A549 (cell line): ENCODE data around the gene POLR2C. TPM values are rescaled to one million over a fixed set of nuclear protein-coding genes. Genes with fewer than 3 reads are reported as not detected.
A peak's percentile ranks its signal among the peaks of the same experiment; 100 is the strongest.

Source experiments
- ATAC-seq, 2 experiments: fragments of 200-7000 bp in 1 of 2; fragments of >200 bp in 1 of 2; cut with Nextera tagmentation in 1 of 2; cut with Tn5 transposase in 1 of 2; 3 replicates each; pipeline versions ENCODE4 v1.8.0 to v1.9.1; 2018 to 2020; ENCODE audit warnings: mild to moderate bottlenecking in 1 of 2, moderate library complexity in 1 of 2
- CTCF ChIA-PET: fragments of 300-600 bp; sonication (Branson Sonifier 250); formaldehyde crosslinking; extraction: SDS; loops from one replicate; lab custom pipeline; 2021; ENCODE audit warnings: antibody characterized with exemption, inconsistent platforms; lab: Yijun Ruan, JAX
- POLR2A ChIA-PET: fragments of 350-600 bp; formaldehyde crosslinking; extraction: SDS; loops from one replicate; lab custom pipeline; 2021; ENCODE audit warnings: antibody characterized with exemption, inconsistent platforms; lab: Yijun Ruan, JAX
- DNase-seq, 2 experiments: peaks; one replicate each; pipeline versions ENCODE4 v3.0.0 to v3.0.0-alpha.2; 2011 to 2016; ENCODE audit warnings: low read depth in 1 of 2, low spot score in 1 of 2
- FAIRE-seq: peaks from 2 replicates; lab custom pipeline; 2011; peaks lifted over from hg19 to GRCh38; lab: Jason Lieb, UNC
- H3K27ac ChIP-seq, 2 experiments: fragments of >200 bp; sonication (Bioruptor Twin); formaldehyde crosslinking; 3 replicates each; pipeline ENCODE4 v1.5.1; 2016 to 2017
- H3K4me1 ChIP-seq: fragments of >200 bp; sonication (Bioruptor Twin); formaldehyde crosslinking; 3 replicates; pipeline ENCODE4 v1.6.1; 2016
- H3K4me2 ChIP-seq: fragments of >200 bp; sonication (Bioruptor Twin); formaldehyde crosslinking; 3 replicates; pipeline ENCODE4 v1.6.1; 2016
- H3K4me3 ChIP-seq: fragments of >200 bp; sonication (Bioruptor Twin); formaldehyde crosslinking; 3 replicates; pipeline ENCODE4 v1.5.1; 2016
- H3K9me3 ChIP-seq: fragments of >200 bp; sonication (Bioruptor Twin); formaldehyde crosslinking; 3 replicates; pipeline ENCODE4 v1.6.1; 2016
- BHLHE40 ChIP-seq: IDR thresholded peaks from 2 replicates; pipeline ENCODE4 v1.6.1; 2012; ENCODE audit warnings: low read depth, low read length, inconsistent platforms
- CBX8 ChIP-seq: fragments of 200-600 bp; sonication (generic); IDR thresholded peaks from 2 replicates; pipeline ENCODE4 v1.6.1; 2016
- CHD2 ChIP-seq: fragments of 150-350 bp; IDR thresholded peaks from 2 replicates; pipeline ENCODE4 v1.6.1; 2014; ENCODE audit warnings: low read length; ENCODE audit not compliant: partially characterized antibody
- CHD4 ChIP-seq: fragments of 200-600 bp; sonication (generic); IDR thresholded peaks from 2 replicates; pipeline ENCODE4 v1.6.1; 2016; ENCODE audit warnings: antibody characterized with exemption, mild to moderate bottlenecking, borderline replicate concordance
- EHMT2 ChIP-seq: fragments of 200-600 bp; sonication (generic); IDR thresholded peaks from 2 replicates; pipeline ENCODE4 v1.6.1; 2016; ENCODE audit warnings: antibody characterized with exemption, low read depth, mild to moderate bottlenecking, moderate library complexity
- EP300 ChIP-seq, 2 experiments: fragments of >200 bp; sonication (Bioruptor Twin); formaldehyde crosslinking; IDR thresholded peaks; 2 replicates in 1 of 2; 3 replicates in 1 of 2; pipeline ENCODE4 v1.6.1; 2016 to 2017
- ESRRA ChIP-seq: fragments of 150-350 bp; IDR thresholded peaks from 2 replicates; pipeline ENCODE4 v1.6.1; 2014; ENCODE audit warnings: mild to moderate bottlenecking, low read length, borderline replicate concordance
- HES2 ChIP-seq: fragments of >200 bp; sonication (Bioruptor Twin); formaldehyde crosslinking; IDR thresholded peaks from 2 replicates; pipeline ENCODE4 v1.6.1; 2016
- HEYL ChIP-seq: fragments of 250-450 bp; sonication (Bioruptor Pico); IDR thresholded peaks from 2 replicates; pipeline ENCODE4 v1.8.0; 2021; ENCODE audit warnings: mild to moderate bottlenecking, moderate library complexity
- HOXB13 ChIP-seq: fragments of 250-450 bp; sonication (Bioruptor Pico); IDR thresholded peaks from 2 replicates; pipeline ENCODE4 v1.5.0; 2020; ENCODE audit warnings: low read depth, mild to moderate bottlenecking, moderate library complexity
- JUNB ChIP-seq: fragments of >200 bp; sonication (Bioruptor Twin); formaldehyde crosslinking; IDR thresholded peaks from 2 replicates; pipeline ENCODE4 v1.6.1; 2016
- MAX ChIP-seq: IDR thresholded peaks from 2 replicates; pipeline ENCODE4 v1.6.1; 2012
- MAZ ChIP-seq: fragments of 150-350 bp; IDR thresholded peaks from 2 replicates; pipeline ENCODE4 v1.6.1; 2014; ENCODE audit warnings: antibody characterized with exemption, low read depth, low read length, borderline replicate concordance
- NR3C1 ChIP-seq: fragments of >200 bp; sonication (Bioruptor Twin); formaldehyde crosslinking; IDR thresholded peaks from 3 replicates; pipeline ENCODE4 v1.6.1; 2017
- POLR2A ChIP-seq: IDR thresholded peaks from 2 replicates; pipeline ENCODE4 v1.6.1; 2012; ENCODE audit warnings: mild to moderate bottlenecking, low read length
- RAD21 ChIP-seq, 2 experiments: fragments of >200 bp in 1 of 2; sonication (Bioruptor Twin) in 1 of 2; formaldehyde crosslinking in 1 of 2; IDR thresholded peaks in 1 of 2; conservative IDR thresholded peaks in 1 of 2; 2 replicates in 1 of 2; 3 replicates in 1 of 2; pipeline ENCODE4 v1.6.1; 2012 to 2018; ENCODE audit warnings: inconsistent platforms in 1 of 2
- RARB ChIP-seq: fragments of 250-450 bp; sonication (Bioruptor Pico); IDR thresholded peaks from 2 replicates; pipeline ENCODE4 v1.8.0; 2021; ENCODE audit warnings: mild to moderate bottlenecking, moderate library complexity
- RCOR1 ChIP-seq: fragments of 150-350 bp; IDR thresholded peaks from 2 replicates; pipeline ENCODE4 v1.6.1; 2014; ENCODE audit warnings: antibody characterized with exemption, low read length, low read depth
- REST ChIP-seq: fragments of 200-600 bp; sonication (generic); IDR thresholded peaks from 2 replicates; pipeline ENCODE4 v1.6.1; 2016; ENCODE audit warnings: antibody characterized with exemption, mild to moderate bottlenecking, moderate library complexity
- TFCP2L1 ChIP-seq: fragments of 250-450 bp; sonication (Bioruptor Pico); IDR thresholded peaks from 2 replicates; pipeline ENCODE4 v1.5.0; 2021; ENCODE audit warnings: mild to moderate bottlenecking
- TP53 ChIP-seq: fragments of 250-450 bp; sonication (Bioruptor Pico); IDR thresholded peaks from 2 replicates; pipeline ENCODE4 v1.5.0; 2021; ENCODE audit warnings: mild to moderate bottlenecking, moderate library complexity
- WGBS: methylation state at CpG from one replicate; pipeline ENCODE4 v1.1.6; 2017; ENCODE audit errors: missing lambda C conversion rate; 5-methylcytosine and 5-hydroxymethylcytosine counted together
- polyA plus RNA-seq, 4 experiments: library from polyadenylated mRNA; depleted of rRNA in 3 of 4; stranded (reverse); fragments of >200 nt; fragmentation: RNase III in 1 of 4; extraction: RNeasy Plus Mini Kit Qiagen cat#74134 plus additional on column Dnase treatment in 1 of 4; gene quantifications; 2 replicates in 3 of 4; 3 replicates in 1 of 4; pipeline ENCODE4 v1.2.3, GENCODE V29; 2011 to 2017
- TF ChIP-seq, protein P1 (sequence below): IDR thresholded peaks from 2 replicates; pipeline ENCODE4 v1.6.1; 2012; ENCODE audit warnings: low read depth, borderline replicate concordance
- TF ChIP-seq, protein P2 (sequence below): IDR thresholded peaks from 2 replicates; pipeline ENCODE4 v1.6.1; 2012

The POLR2C gene
- polyA plus RNA-seq, 2 of the 4 experiments (the other 2 are of a cell fraction) = 148 to 229 TPM

DNA sequence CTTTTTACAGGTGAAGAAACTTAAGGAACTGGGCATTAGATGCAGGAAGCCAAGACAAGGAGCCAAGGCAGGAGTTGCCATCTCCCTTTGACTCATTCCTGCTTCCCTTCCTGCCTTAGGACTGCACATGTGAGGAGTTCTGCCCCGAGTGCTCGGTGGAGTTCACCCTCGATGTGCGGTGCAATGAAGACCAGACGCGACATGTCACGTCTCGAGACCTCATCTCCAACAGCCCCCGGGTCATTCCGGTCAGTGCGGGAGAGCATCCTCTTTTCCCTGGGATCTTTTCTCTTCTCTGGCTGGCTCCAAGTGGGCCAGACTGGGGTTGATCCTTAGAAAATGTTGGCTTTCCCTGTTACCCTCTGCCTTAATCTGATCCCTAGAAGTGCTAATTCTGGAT, 6.6 kb downstream of the POLR2C start:
- FAIRE-seq = no peak
- Histone ChIP-seq H3K9me3 (no peaks in the 10 kb centered on the region), H3K4me2 (peak overlapping the region; percentile 87), H3K4me3 (no peak overlapping the region), H3K27ac (peak overlapping the region; percentile 96 to 98), H3K4me1 (peaks cover 93% of the 10 kb centered on the region)
- CTCF ChIA-PET = interaction anchor here (1.6 to 2.4 kb wide), 2 partner anchors 9 to 50 kb away, joined by 3 to 10 read pairs; no protein-coding TSS in a partner anchor
- POLR2A ChIA-PET = interaction anchor here (1.2 kb wide), 1 partner anchor 22 kb away, joined by 3 read pairs; the partner anchor contains the start of genes CIAPIN1 and COQ9
- no peak for ATAC-seq
- TF ChIP-seq CHD4 (no peak), TFCP2L1 (CRISPR knock-in tag) (no peak), JUNB (no peak), NR3C1 (no peak), HEYL (CRISPR knock-in tag) (no peak), TP53 (CRISPR knock-in tag) (no peak), EP300 (IDR thresholded peaks at IDR 0.05) (no peak), RCOR1 (no peak), HOXB13 (no peak), ESRRA (no peak), EHMT2 (no peak), BHLHE40 (no peak), HES2 (no peak), POLR2A (no peak), CBX8 (no peak), MAZ (no peak), REST (no peak), CHD2 (no peak)
- TF ChIP-seq, protein P1, sequence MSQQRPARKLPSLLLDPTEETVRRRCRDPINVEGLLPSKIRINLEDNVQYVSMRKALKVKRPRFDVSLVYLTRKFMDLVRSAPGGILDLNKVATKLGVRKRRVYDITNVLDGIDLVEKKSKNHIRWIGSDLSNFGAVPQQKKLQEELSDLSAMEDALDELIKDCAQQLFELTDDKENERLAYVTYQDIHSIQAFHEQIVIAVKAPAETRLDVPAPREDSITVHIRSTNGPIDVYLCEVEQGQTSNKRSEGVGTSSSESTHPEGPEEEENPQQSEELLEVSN = no peak
- TF ChIP-seq, protein P2, sequence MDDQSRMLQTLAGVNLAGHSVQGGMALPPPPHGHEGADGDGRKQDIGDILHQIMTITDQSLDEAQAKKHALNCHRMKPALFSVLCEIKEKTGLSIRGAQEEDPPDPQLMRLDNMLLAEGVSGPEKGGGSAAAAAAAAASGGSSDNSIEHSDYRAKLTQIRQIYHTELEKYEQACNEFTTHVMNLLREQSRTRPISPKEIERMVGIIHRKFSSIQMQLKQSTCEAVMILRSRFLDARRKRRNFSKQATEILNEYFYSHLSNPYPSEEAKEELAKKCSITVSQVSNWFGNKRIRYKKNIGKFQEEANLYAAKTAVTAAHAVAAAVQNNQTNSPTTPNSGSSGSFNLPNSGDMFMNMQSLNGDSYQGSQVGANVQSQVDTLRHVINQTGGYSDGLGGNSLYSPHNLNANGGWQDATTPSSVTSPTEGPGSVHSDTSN = no peak
- WGBS = 90% methylated on average over 11 of the region's 11 CpGs
- no peak for DNase-seq

GRCh38 chr16:57469917-57470470, 7.5 kb downstream of the POLR2C start:
- Histone ChIP-seq H3K4me2 (peak overlapping the region; percentile 87), H3K4me3 (peak overlapping the region; percentile 26; the same call in 1 of the 3 replicates), H3K4me1 (peaks cover 93% of the 10 kb centered on the region), H3K9me3 (no peaks in the 10 kb centered on the region), H3K27ac (peak overlapping the region; percentile 96 to 98)
- ChIA-PET POLR2A (interaction anchor here (1.2 to 3.0 kb wide), 2 partner anchors 8 to 23 kb away, joined by 3 to 25 read pairs; partner anchors contain the start of genes CIAPIN1, COQ9 and POLR2C), CTCF (interaction anchor here (1.4 to 3.1 kb wide), 8 partner anchors 8 to 52 kb away, joined by 3 to 24 read pairs (median 4); partner anchors contain the start of gene POLR2C)
- no peak for ATAC-seq
- no peak for FAIRE-seq
- peak in 1 of 2 experiments; percentile 49 for DNase-seq
- WGBS = 59% methylated on average over 9 of the region's 9 CpGs
- TF ChIP-seq CHD2 (no peak), RAD21 (conservative IDR thresholded peaks at IDR 0.05 in 1 of 2, IDR thresholded peaks at IDR 0.05 in 1 of 2) (no peak), MAX (0 out of 2 replicates have a peak, but pooled peaks have one; percentile 18), RARB (CRISPR knock-in tag) (no peak)
